Skeletal muscle tissue (tissue), 4 donors: Measurements from ENCODE around the gene SYT13. TPM values are rescaled to one million over a fixed set of nuclear protein-coding genes. Genes with fewer than 3 reads are reported as not detected.
A peak's percentile ranks its signal among the peaks of the same experiment; 100 is the strongest.

ENCODE experiments used
- H3K27ac ChIP-seq: one replicate; pipeline ENCODE4 v1.7.0; 2013; ENCODE audit warnings: mild to moderate bottlenecking, low read depth, low read length, inconsistent platforms
- H3K27me3 ChIP-seq, 3 donors: one replicate each; pipeline ENCODE4 v1.7.0; 2013; ENCODE audit warnings: low read length in 3 of 3; ENCODE audit not compliant: control insufficient read depth in 3 of 3, insufficient read depth in 3 of 3
- H3K36me3 ChIP-seq, 3 donors: one replicate each; pipeline ENCODE4 v1.7.0; 2013; ENCODE audit warnings: low read length in 3 of 3; ENCODE audit not compliant: control insufficient read depth in 3 of 3, insufficient read depth in 3 of 3
- H3K4me1 ChIP-seq, 3 donors: one replicate each; pipeline ENCODE4 v1.7.0; 2013; ENCODE audit warnings: low read length in 3 of 3, mild to moderate bottlenecking in 3 of 3; ENCODE audit not compliant: control insufficient read depth in 3 of 3, insufficient read depth in 3 of 3
- H3K4me3 ChIP-seq, 3 donors: one replicate each; pipeline ENCODE4 v1.7.0; 2013; ENCODE audit warnings: low read length in 3 of 3
- H3K9ac ChIP-seq, 3 donors: one replicate each; pipeline ENCODE4 v1.7.0; 2013; ENCODE audit warnings: low read length in 3 of 3, mild to moderate bottlenecking in 3 of 3, moderate library complexity in 2 of 3, low read depth in 1 of 3
- H3K9me3 ChIP-seq, 3 donors: one replicate each; pipeline ENCODE4 v1.7.0; 2013; ENCODE audit warnings: low read length in 3 of 3; ENCODE audit not compliant: control insufficient read depth in 3 of 3
- total RNA-seq: library from RNA; depleted of rRNA; stranded (reverse); fragments of >200 nt; gene quantifications from one replicate; pipeline ENCODE4 v1.2.3, GENCODE V29; 2014
- donor health status: Osteomylitis.

The SYT13 gene
- total RNA-seq, 1 donor from 2014 or later, result 0.52 TPM

- Histone ChIP-seq H3K36me3 (peaks cover 0 to 2% (median 2%) of the 10 kb centered on the region in 3 donors), H3K27ac (no peak overlapping the region), H3K4me3 (no peak overlapping the region), H3K27me3 (no peaks in the 10 kb centered on the region), H3K4me1 (peaks cover 14 to 35% (median 33%) of the 10 kb centered on the region in 3 donors), H3K9ac (no peak overlapping the region), H3K9me3 (no peaks in the 10 kb centered on the region)
Measured at GRCh38 chr11:45215098-45215865, 70.9 kb downstream of the SYT13 start.

GRCh38 chr11:45213717-45214116 lies 72.4 kb downstream of the SYT13 start:
- H3K4me1 ChIP-seq, result peaks cover 25 to 48% (median 44%) of the 10 kb centered on the region in 3 donors
- H3K36me3 ChIP-seq, result peaks cover 0 to 2% (median 0%) of the 10 kb centered on the region in 3 donors
- H3K27ac ChIP-seq, result no peak overlapping the region
- peak overlapping the region in 1 of 3 donors; percentile 50 for H3K9ac ChIP-seq
- H3K27me3 ChIP-seq, result no peaks in the 10 kb centered on the region
- no peaks in the 10 kb centered on the region for H3K9me3 ChIP-seq
- peak overlapping the region in 1 of 3 donors; percentile 29 for H3K4me3 ChIP-seq

GRCh38 chr11:45213316-45213665 lies 72.8 kb downstream of the SYT13 start:
- H3K4me1 ChIP-seq, result peaks cover 25 to 52% (median 44%) of the 10 kb centered on the region in 3 donors
- H3K27me3 ChIP-seq, result no peaks in the 10 kb centered on the region
- no peak overlapping the region for H3K4me3 ChIP-seq
- H3K9ac ChIP-seq, result peak overlapping the region in 1 of 3 donors; percentile 50
- no peak overlapping the region for H3K27ac ChIP-seq
- no peaks in the 10 kb centered on the region for H3K9me3 ChIP-seq
- H3K36me3 ChIP-seq, result peaks cover 0 to 2% (median 0%) of the 10 kb centered on the region in 3 donors

- Histone ChIP-seq H3K4me1 (peaks cover 25 to 52% (median 44%) of the 10 kb centered on the region in 3 donors), H3K27ac (no peak overlapping the region), H3K9ac (no peak overlapping the region)
Measured at GRCh38 chr11:45212566-45213315, 73.4 kb downstream of the SYT13 start.

GRCh38 chr11:45211732-45212131 lies 74.4 kb downstream of the SYT13 start:
- H3K4me3 ChIP-seq, result no peak overlapping the region
- H3K9me3 ChIP-seq, result no peaks in the 10 kb centered on the region
- no peak overlapping the region for H3K27ac ChIP-seq
- peaks cover 25 to 52% (median 44%) of the 10 kb centered on the region in 3 donors for H3K4me1 ChIP-seq
- H3K36me3 ChIP-seq, result peaks cover 0 to 2% (median under 1%) of the 10 kb centered on the region in 3 donors
- no peak overlapping the region for H3K9ac ChIP-seq
- no peaks in the 10 kb centered on the region for H3K27me3 ChIP-seq

More at GRCh38 chr11:45212566-45213315, 73.4 kb downstream of the SYT13 start:
- Histone ChIP-seq H3K27me3 (no peaks in the 10 kb centered on the region), H3K9me3 (no peaks in the 10 kb centered on the region), H3K4me3 (no peak overlapping the region), H3K36me3 (peaks cover 0 to 2% (median 0%) of the 10 kb centered on the region in 3 donors)

- Histone ChIP-seq H3K4me3 (no peak overlapping the region), H3K9ac (peak overlapping the region in 1 of 3 donors; percentile 66), H3K4me1 (peaks cover 25 to 52% (median 44%) of the 10 kb centered on the region in 3 donors), H3K9me3 (no peaks in the 10 kb centered on the region), H3K36me3 (peaks cover under 1 to 2% (median 2%) of the 10 kb centered on the region in 3 donors), H3K27me3 (no peaks in the 10 kb centered on the region), H3K27ac (no peak overlapping the region)
Measured at GRCh38 chr11:45210846-45211245, 75.3 kb downstream of the SYT13 start.

GRCh38 chr11:45209891-45210699 lies 76.0 kb downstream of the SYT13 start:
- Histone ChIP-seq H3K27ac (peak overlapping the region; percentile 15), H3K4me3 (peak overlapping the region in 2 of 3 donors; percentile 42 to 54), H3K27me3 (no peaks in the 10 kb centered on the region), H3K9me3 (no peaks in the 10 kb centered on the region), H3K9ac (peak overlapping the region in 2 of 3 donors; percentile 64 to 66), H3K4me1 (peaks cover 25 to 47% (median 37%) of the 10 kb centered on the region in 3 donors), H3K36me3 (peaks cover 2 to 3% (median 3%) of the 10 kb centered on the region in 3 donors)

- Histone ChIP-seq H3K4me1 (peaks cover 23 to 40% (median 29%) of the 10 kb centered on the region in 3 donors), H3K4me3 (peak overlapping the region in 2 of 3 donors; percentile 42 to 54), H3K36me3 (peaks cover 2 to 3% (median 3%) of the 10 kb centered on the region in 3 donors), H3K9ac (peak overlapping the region in 2 of 3 donors; percentile 64 to 66), H3K27me3 (no peaks in the 10 kb centered on the region), H3K27ac (peak overlapping the region; percentile 15), H3K9me3 (no peaks in the 10 kb centered on the region)
Measured at GRCh38 chr11:45209000-45209879, 76.9 kb downstream of the SYT13 start.

GRCh38 chr11:45208135-45208534 lies 78.0 kb downstream of the SYT13 start:
- Histone ChIP-seq H3K36me3 (peaks cover 2 to 3% (median 3%) of the 10 kb centered on the region in 3 donors), H3K27me3 (no peaks in the 10 kb centered on the region), H3K9me3 (no peaks in the 10 kb centered on the region), H3K27ac (no peak overlapping the region), H3K4me3 (no peak overlapping the region), H3K9ac (no peak overlapping the region), H3K4me1 (peaks cover 19 to 32% (median 19%) of the 10 kb centered on the region in 3 donors)
